NCI-H146 treated with DMSO at 0.1 percent for 48 hours (cell line): Measurements from ENCODE around the gene AOX1.
"Not testable (repeated sequence)": the region's sequence is repeated elsewhere in the genome, so short reads cannot be mapped to it uniquely, and the experiment has no call there.

Experiments
- DNase-seq: peaks from one replicate; lab custom pipeline; 2025; ENCODE audit not compliant: unreplicated experiment; lab: John Stamatoyannopoulos, UW

Gene AOX1

GRCh38 chr2:200600549-200601225 is 14.9 kb downstream of the AOX1 start:
- no peak for DNase-seq

GRCh38 chr2:200602584-200602983 is 16.8 kb downstream of the AOX1 start:
- no peak for DNase-seq

GRCh38 chr2:200603972-200604371 is 18.2 kb downstream of the AOX1 start:
- no peak for DNase-seq

- DNase-seq = no peak
These were observed 18.9 kb downstream of the AOX1 start for GRCh38 chr2:200604571-200605255.

GRCh38 chr2:200608341-200609027 is 22.7 kb downstream of the AOX1 start:
- no peak for DNase-seq

GRCh38 chr2:200609028-200609614 is 23.3 kb downstream of the AOX1 start:
- no peak for DNase-seq

- not testable (repeated sequence) for DNase-seq
These were observed 24.4 kb downstream of the AOX1 start for GRCh38 chr2:200610217-200610616.

- no peak for DNase-seq
These were observed 27.9 kb downstream of the AOX1 start for GRCh38 chr2:200613692-200614091.

GRCh38 chr2:200614249-200614648 is 28.4 kb downstream of the AOX1 start:
- DNase-seq = no peak

- DNase-seq = no peak
These were observed 29.4 kb downstream of the AOX1 start for GRCh38 chr2:200615247-200615646.

- DNase-seq = no peak
These were observed 30.4 kb downstream of the AOX1 start for GRCh38 chr2:200616193-200616592.

- DNase-seq = no peak
These were observed 30.8 kb downstream of the AOX1 start for GRCh38 chr2:200616656-200617055.

GRCh38 chr2:200617156-200618053 is 31.6 kb downstream of the AOX1 start:
- DNase-seq = no peak

- DNase-seq = no peak
These were observed 32.2 kb downstream of the AOX1 start for GRCh38 chr2:200618054-200618419.

- no peak for DNase-seq
These were observed 32.8 kb downstream of the AOX1 start for GRCh38 chr2:200618590-200619021.

- DNase-seq = no peak
These were observed 33.5 kb downstream of the AOX1 start for GRCh38 chr2:200619279-200619678.

- DNase-seq = no peak
These were observed 35.0 kb downstream of the AOX1 start for GRCh38 chr2:200620606-200621390.

GRCh38 chr2:200622106-200622505 is 36.3 kb downstream of the AOX1 start:
- no peak for DNase-seq

- no peak for DNase-seq
These were observed 38.2 kb downstream of the AOX1 start for GRCh38 chr2:200624026-200624425.

- no peak for DNase-seq
These were observed 38.8 kb downstream of the AOX1 start for GRCh38 chr2:200624658-200625057.
